Activated T-helper 2 cell treated with anti-CD3 and anti-CD28 coated beads, Interferon-gamma antibody, Interleukin-2, Interleukin-4, amounts not matched to agents 10 μg/mL and 5 μg/mL and 100 μg/mL, durations not matched to agents 14 hours and 24 hours and 36 hours (primary cell): ENCODE measurements around the gene CFAP141. TPM values are rescaled to one million over a fixed set of nuclear protein-coding genes. Genes with fewer than 3 reads are reported as not detected.
A peak's percentile ranks its signal among the peaks of the same experiment; 100 is the strongest.
"Not testable (repeated sequence)": the region's sequence is repeated elsewhere in the genome, so short reads cannot be mapped to it uniquely, and the experiment has no call there.

Experiments used
- DNase-seq: peaks from one replicate; pipeline ENCODE4 v3.0.0; 2021; ENCODE audit warnings: low spot score
- H3K27ac Mint-ChIP-seq: one replicate; pipeline ENCODE4 v1.8.0; 2021; ENCODE audit warnings: mixed read lengths
- H3K27me3 Mint-ChIP-seq: one replicate; pipeline ENCODE4 v1.8.0; 2021; ENCODE audit warnings: low read depth, mixed read lengths
- H3K36me3 Mint-ChIP-seq: one replicate; pipeline ENCODE4 v1.8.0; 2021; ENCODE audit warnings: low read depth, mixed read lengths
- H3K4me1 Mint-ChIP-seq: one replicate; pipeline ENCODE4 v1.8.0; 2021; ENCODE audit warnings: low read depth, mixed read lengths
- H3K4me3 Mint-ChIP-seq: one replicate; pipeline ENCODE4 v1.8.0; 2021; ENCODE audit warnings: low read depth, mild to moderate bottlenecking, moderate library complexity, mixed read lengths
- H3K9me3 Mint-ChIP-seq: one replicate; pipeline ENCODE4 v1.8.0; 2021; ENCODE audit warnings: mixed read lengths
- intact Hi-C: fragments of 100-400 bp; cut with micrococcal nuclease; formaldehyde crosslinking; loops from one replicate; pipeline ENCODE4 v1.15.1; 2023
- total RNA-seq: library from RNA; stranded (reverse); gene quantifications from 2 replicates; pipeline ENCODE4 v1.2.3, GENCODE V29; 2022

CFAP141 gene
- total RNA-seq, 1 donor from 2014 or later, result not detected

- peaks cover 55% of the 10 kb centered on the region for H3K4me1 Mint-ChIP-seq
- peak overlapping the region; percentile 93 for H3K4me3 Mint-ChIP-seq
- DNase-seq, result no peak
- H3K36me3 Mint-ChIP-seq, result peaks cover 84% of the 10 kb centered on the region
- peak overlapping the region; percentile 93 for H3K27ac Mint-ChIP-seq
- H3K9me3 Mint-ChIP-seq, result peaks cover 9% of the 10 kb centered on the region
- intact Hi-C loops, result loop anchor here (5.0 kb wide), 2 partner anchors 335 to 915 kb away; partner anchors contain the start of genes SLC50A1 and UBE2Q1
- H3K27me3 Mint-ChIP-seq, result no peaks in the 10 kb centered on the region
Observed at GRCh38 chr1:154222518-154222917, 16.4 kb upstream of the CFAP141 start.

- Mint-ChIP-seq H3K27ac (peak overlapping the region; percentile 93), H3K9me3 (peaks cover 9% of the 10 kb centered on the region), H3K36me3 (peaks cover 82% of the 10 kb centered on the region), H3K4me1 (peaks cover 59% of the 10 kb centered on the region), H3K27me3 (no peaks in the 10 kb centered on the region), H3K4me3 (peak overlapping the region; percentile 93)
- intact Hi-C loops, result loop anchor here (2.0 to 5.0 kb wide), 3 partner anchors 65 to 916 kb away; partner anchors contain the start of genes SLC50A1 and UBE2Q1
- DNase-seq, result peak; percentile 63
Observed at GRCh38 chr1:154221278-154222001, 15.3 kb upstream of the CFAP141 start.

GRCh38 chr1:154220970-154221277 is 14.8 kb upstream of the CFAP141 start:
- Mint-ChIP-seq H3K27me3 (no peaks in the 10 kb centered on the region), H3K9me3 (peaks cover 9% of the 10 kb centered on the region), H3K36me3 (peaks cover 82% of the 10 kb centered on the region), H3K4me1 (peaks cover 59% of the 10 kb centered on the region), H3K27ac (peak overlapping the region; percentile 97), H3K4me3 (peak overlapping the region; percentile 93)
- intact Hi-C loops, result loop anchor here (1.0 to 5.0 kb wide), 8 partner anchors 39 to 916 kb away; partner anchors contain the start of genes DENND4B, HAX1, SLC50A1 and UBE2Q1
- DNase-seq, result no peak

GRCh38 chr1:154220071-154220969 is 14.2 kb upstream of the CFAP141 start, which contains the start of gene UBAP2L:
TSS of gene UBAP2L (plus strand) at chr1:154220955. CDS start at chr1:154225124, 4,169 bp downstream.
- Mint-ChIP-seq H3K4me1 (peaks cover 55% of the 10 kb centered on the region), H3K9me3 (peaks cover 9% of the 10 kb centered on the region), H3K4me3 (peak within 1 kb of the TSS; percentile 93), H3K36me3 (peaks cover 79% of the 10 kb centered on the region), H3K27ac (peak within 1 kb of the TSS; percentile 97), H3K27me3 (no peaks in the 10 kb centered on the region)
- intact Hi-C loops, result loop anchor here (1.0 to 5.0 kb wide), 8 partner anchors 38 to 917 kb away; partner anchors contain the start of genes DENND4B, HAX1, SLC50A1 and UBE2Q1
- peak; percentile 99 for DNase-seq

- Mint-ChIP-seq H3K36me3 (peaks cover 74% of the 10 kb centered on the region), H3K9me3 (peaks cover 9% of the 10 kb centered on the region), H3K27me3 (no peaks in the 10 kb centered on the region), H3K27ac (peak overlapping the region; percentile 97), H3K4me3 (peak overlapping the region; percentile 93), H3K4me1 (peaks cover 51% of the 10 kb centered on the region)
- no peak for DNase-seq
- intact Hi-C loops, result no loop called here
Observed at GRCh38 chr1:154219541-154219940, 13.4 kb upstream of the CFAP141 start.

- H3K4me1 Mint-ChIP-seq, result peaks cover 50% of the 10 kb centered on the region
- no peaks in the 10 kb centered on the region for H3K27me3 Mint-ChIP-seq
Observed at GRCh38 chr1:154218545-154218944, 12.4 kb upstream of the CFAP141 start.

GRCh38 chr1:154213274-154213673 is 7.1 kb upstream of the CFAP141 start:
- Mint-ChIP-seq H3K4me1 (peaks cover 32% of the 10 kb centered on the region), H3K9me3 (no peaks in the 10 kb centered on the region), H3K4me3 (no peak overlapping the region), H3K27me3 (no peaks in the 10 kb centered on the region), H3K36me3 (peaks cover 77% of the 10 kb centered on the region), H3K27ac (peak overlapping the region; percentile 86)
- DNase-seq, result no peak
- intact Hi-C loops, result no loop called here

More at GRCh38 chr1:154218545-154218944, 12.4 kb upstream of the CFAP141 start:
- peak overlapping the region; percentile 93 for H3K4me3 Mint-ChIP-seq
- no peak for DNase-seq
- intact Hi-C loops, result no loop called here
- H3K36me3 Mint-ChIP-seq, result peaks cover 74% of the 10 kb centered on the region
- peak overlapping the region; percentile 97 for H3K27ac Mint-ChIP-seq
- H3K9me3 Mint-ChIP-seq, result peaks cover 9% of the 10 kb centered on the region

- Mint-ChIP-seq H3K9me3 (no peaks in the 10 kb centered on the region), H3K36me3 (peaks cover 72% of the 10 kb centered on the region), H3K4me1 (peaks cover 26% of the 10 kb centered on the region), H3K27ac (peak overlapping the region; percentile 74), H3K4me3 (no peak overlapping the region), H3K27me3 (no peaks in the 10 kb centered on the region)
- intact Hi-C loops, result no loop called here
- no peak for DNase-seq
Observed at GRCh38 chr1:154212083-154212482, 6.0 kb upstream of the CFAP141 start.

- H3K4me3 Mint-ChIP-seq, result no peak overlapping the region
- peak overlapping the region; percentile 19 for H3K27ac Mint-ChIP-seq
- no peaks in the 10 kb centered on the region for H3K27me3 Mint-ChIP-seq
- H3K36me3 Mint-ChIP-seq, result peaks cover 70% of the 10 kb centered on the region
- no peaks in the 10 kb centered on the region for H3K9me3 Mint-ChIP-seq
- intact Hi-C loops, result no loop called here
- DNase-seq, result no peak
- peaks cover 30% of the 10 kb centered on the region for H3K4me1 Mint-ChIP-seq
Observed at GRCh38 chr1:154208677-154209388, 2.7 kb upstream of the CFAP141 start.

- Mint-ChIP-seq H3K4me1 (peaks cover 22% of the 10 kb centered on the region), H3K27me3 (no peaks in the 10 kb centered on the region), H3K36me3 (peaks cover 57% of the 10 kb centered on the region), H3K9me3 (no peaks in the 10 kb centered on the region), H3K27ac (peak overlapping the region; percentile 75), H3K4me3 (no peak overlapping the region)
- intact Hi-C loops, result no loop called here
- DNase-seq, result no peak
Observed at GRCh38 chr1:154207262-154207661, 1.1 kb upstream of the CFAP141 start.

GRCh38 chr1:154205778-154206177 is 355 bp downstream of the CFAP141 start:
- H3K9me3 Mint-ChIP-seq, H3K27me3 Mint-ChIP-seq, H3K4me3 Mint-ChIP-seq, DNase-seq, intact Hi-C loops: not testable (repeated sequence)
- Mint-ChIP-seq H3K36me3 (peaks cover 48% of the 10 kb centered on the region), H3K27ac (peak overlapping the region; percentile 76), H3K4me1 (peaks cover 21% of the 10 kb centered on the region)

- H3K4me3 Mint-ChIP-seq, result no peak overlapping the region
- no peak overlapping the region for H3K27ac Mint-ChIP-seq
- intact Hi-C loops, result loop anchor here (1.0 to 5.0 kb wide), 2 partner anchors 73 to 138 kb away; partner anchors contain the start of gene HAX1
- no peaks in the 10 kb centered on the region for H3K9me3 Mint-ChIP-seq
- H3K27me3 Mint-ChIP-seq, result peaks cover 2% of the 10 kb centered on the region
- no peak for DNase-seq
- H3K36me3 Mint-ChIP-seq, result no peaks in the 10 kb centered on the region
- no peaks in the 10 kb centered on the region for H3K4me1 Mint-ChIP-seq
Observed at GRCh38 chr1:154199563-154199879, 6.6 kb downstream of the CFAP141 start.
